HG03135 (cell line): ENCODE data around the gene PRIM2.
"Not testable (repeated sequence)": the region's sequence is repeated elsewhere in the genome, so short reads cannot be mapped to it uniquely, and the experiment has no call there.

Experiments
- ATAC-seq: cut with Tn5 transposase; IDR thresholded peaks from one replicate; pipeline ENCODE4 v1.9.1; 2021; ENCODE audit warnings: mild to moderate bottlenecking, moderate library complexity; ENCODE audit not compliant: unreplicated experiment

The PRIM2 gene

GRCh38 chr6:57443181-57443580, 125.8 kb downstream of the PRIM2 start:
- not testable (repeated sequence) for ATAC-seq

- ATAC-seq = not testable (repeated sequence)
These were observed 127.4 kb downstream of the PRIM2 start for GRCh38 chr6:57444787-57445186.

GRCh38 chr6:57445379-57445778, 127.9 kb downstream of the PRIM2 start:
- ATAC-seq = peak; percentile 47

- peak; percentile 61 for ATAC-seq
These were observed 128.5 kb downstream of the PRIM2 start for GRCh38 chr6:57445790-57446468.

GRCh38 chr6:57449496-57450066, 132.2 kb downstream of the PRIM2 start:
- not testable (repeated sequence) for ATAC-seq

- ATAC-seq = not testable (repeated sequence)
These were observed 142.4 kb downstream of the PRIM2 start for GRCh38 chr6:57459781-57460180.

- not testable (repeated sequence) for ATAC-seq
These were observed 143.6 kb downstream of the PRIM2 start for GRCh38 chr6:57461022-57461421.

- not testable (repeated sequence) for ATAC-seq
These were observed 146.4 kb downstream of the PRIM2 start for GRCh38 chr6:57463809-57464208.

GRCh38 chr6:57465968-57466367, 148.5 kb downstream of the PRIM2 start:
- not testable (repeated sequence) for ATAC-seq

GRCh38 chr6:57469072-57469471, 151.6 kb downstream of the PRIM2 start:
- ATAC-seq = no peak

GRCh38 chr6:57470148-57470547, 152.7 kb downstream of the PRIM2 start:
- not testable (repeated sequence) for ATAC-seq

- ATAC-seq = not testable (repeated sequence)
These were observed 154.0 kb downstream of the PRIM2 start for GRCh38 chr6:57471314-57471864.

GRCh38 chr6:57472861-57473362, 155.5 kb downstream of the PRIM2 start:
- ATAC-seq = not testable (repeated sequence)

GRCh38 chr6:57474862-57475475, 157.5 kb downstream of the PRIM2 start:
- not testable (repeated sequence) for ATAC-seq

GRCh38 chr6:57475656-57476055, 158.2 kb downstream of the PRIM2 start:
- ATAC-seq = not testable (repeated sequence)

- not testable (repeated sequence) for ATAC-seq
These were observed 162.8 kb downstream of the PRIM2 start for GRCh38 chr6:57480194-57480593.

- not testable (repeated sequence) for ATAC-seq
These were observed 163.7 kb downstream of the PRIM2 start for GRCh38 chr6:57481121-57481520.

GRCh38 chr6:57482471-57482870, 165.0 kb downstream of the PRIM2 start:
- ATAC-seq = not testable (repeated sequence)

- not testable (repeated sequence) for ATAC-seq
These were observed 169.2 kb downstream of the PRIM2 start for GRCh38 chr6:57486494-57487081.

GRCh38 chr6:57488551-57488950, 171.1 kb downstream of the PRIM2 start:
- ATAC-seq = not testable (repeated sequence)

GRCh38 chr6:57489887-57490286, 172.5 kb downstream of the PRIM2 start:
- ATAC-seq = not testable (repeated sequence)
